HG03064 (cell line): ENCODE data around the gene PAPPA2.
"Not testable (repeated sequence)": the region's sequence is repeated elsewhere in the genome, so short reads cannot be mapped to it uniquely, and the experiment has no call there.

ENCODE experiments used
- ATAC-seq: cut with Tn5 transposase; IDR thresholded peaks from one replicate; pipeline ENCODE4 v1.9.1; 2021; ENCODE audit warnings: low read depth; ENCODE audit not compliant: unreplicated experiment

PAPPA2 gene

DNA sequence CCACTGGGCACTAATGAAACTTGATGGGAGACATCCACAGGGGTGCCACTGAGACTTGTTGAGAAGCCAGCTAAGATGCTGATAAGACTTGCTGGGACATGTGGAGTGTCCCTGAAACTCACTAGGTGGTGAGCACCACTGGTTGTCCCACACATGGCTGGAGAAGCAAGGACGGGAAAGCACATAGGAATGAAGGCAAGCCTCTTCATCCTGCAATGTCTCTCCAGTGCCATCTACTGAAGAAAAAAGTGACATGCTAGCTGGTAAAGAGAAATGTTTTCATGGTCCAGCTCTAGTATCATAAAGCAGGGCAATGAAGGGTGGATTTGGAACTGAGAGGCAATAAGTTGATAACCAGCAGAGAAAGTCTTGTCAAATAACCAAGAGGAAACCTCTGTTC is 283.0 kb downstream of the PAPPA2 start:
- ATAC-seq = no peak

DNA sequence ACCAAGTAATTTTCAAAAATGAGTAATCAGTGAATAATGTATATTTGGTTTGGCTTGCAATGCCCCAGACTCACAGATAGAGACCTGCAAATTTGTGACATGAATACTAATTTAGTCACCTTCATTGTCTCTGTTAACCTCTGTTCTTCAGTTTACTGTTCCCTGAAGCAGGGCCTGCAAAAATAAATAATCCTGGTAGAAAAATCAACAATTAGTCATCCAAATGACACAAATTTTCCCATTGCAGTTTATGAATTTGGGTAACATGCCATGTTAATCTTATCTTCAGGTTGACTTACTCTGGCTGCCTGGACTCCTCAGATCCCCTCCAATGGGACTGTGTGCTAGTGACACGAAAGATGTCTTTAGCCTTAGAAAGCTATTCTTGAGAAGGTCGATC is 289.5 kb downstream of the PAPPA2 start:
- ATAC-seq = no peak

- no peak for ATAC-seq
Observed at GRCh38 chr1:176754676-176755075, 291.7 kb downstream of the PAPPA2 start.

DNA sequence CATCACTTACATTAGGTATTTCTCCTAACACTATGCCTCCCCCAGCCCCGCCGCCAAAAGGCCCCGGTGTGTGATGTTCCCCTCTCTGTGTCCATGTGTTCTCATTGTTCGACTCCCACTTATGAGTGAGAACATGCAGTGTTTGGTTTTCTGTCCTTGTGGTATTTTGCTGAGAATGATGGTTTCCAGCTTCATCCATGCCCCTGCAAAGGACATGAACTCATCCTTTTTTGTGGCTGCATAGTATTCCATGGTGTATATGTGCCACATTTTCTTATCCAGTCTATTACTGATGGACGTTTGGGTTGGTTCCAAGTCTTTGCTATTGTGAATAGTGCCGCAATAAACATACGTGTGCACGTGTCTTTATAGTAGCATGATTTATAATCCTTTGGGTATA is 293.8 kb downstream of the PAPPA2 start:
- ATAC-seq = not testable (repeated sequence)

DNA sequence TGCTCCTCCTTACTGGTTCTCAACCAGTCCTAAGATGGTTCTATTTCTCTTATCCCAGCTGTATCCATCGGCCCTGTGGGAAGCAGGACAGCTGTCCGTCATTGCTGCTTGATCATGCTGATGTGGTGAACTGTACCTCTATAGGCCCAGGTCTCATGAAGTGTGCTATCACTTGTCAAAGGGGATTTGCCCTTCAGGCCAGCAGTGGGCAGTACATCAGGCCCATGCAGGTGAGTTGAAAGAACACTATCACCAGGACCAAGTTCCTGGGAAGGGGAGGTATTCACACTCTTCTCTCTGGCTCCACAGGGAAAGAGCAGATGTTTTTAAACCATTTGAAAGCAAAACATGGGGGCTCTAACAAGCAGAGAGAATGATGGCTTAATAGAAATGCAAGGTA is 302.6 kb downstream of the PAPPA2 start:
- ATAC-seq = no peak

DNA sequence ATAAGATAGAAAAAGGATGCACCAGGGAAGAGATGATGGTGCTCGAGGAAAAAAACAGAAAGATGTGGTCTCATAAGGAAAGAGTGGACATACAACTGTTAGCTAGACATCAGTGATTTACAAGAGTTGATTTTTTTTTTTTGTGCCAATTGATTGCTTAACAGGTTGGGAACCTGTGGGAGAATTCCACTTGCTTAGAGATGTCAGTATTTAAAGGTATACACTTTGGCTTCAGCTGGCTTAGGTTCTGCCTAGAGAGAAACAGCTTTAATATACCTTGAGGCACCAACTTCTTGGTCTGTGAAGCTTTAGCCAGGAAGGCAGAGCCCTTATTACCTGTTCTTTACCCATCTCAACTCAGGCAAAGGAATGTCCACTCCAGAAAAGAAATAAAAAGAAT is 303.8 kb downstream of the PAPPA2 start:
- ATAC-seq = no peak

- no peak for ATAC-seq
Observed at GRCh38 chr1:176767714-176768136, 304.8 kb downstream of the PAPPA2 start.

- ATAC-seq = no peak
Observed at GRCh38 chr1:176768532-176768931, 305.6 kb downstream of the PAPPA2 start.

DNA sequence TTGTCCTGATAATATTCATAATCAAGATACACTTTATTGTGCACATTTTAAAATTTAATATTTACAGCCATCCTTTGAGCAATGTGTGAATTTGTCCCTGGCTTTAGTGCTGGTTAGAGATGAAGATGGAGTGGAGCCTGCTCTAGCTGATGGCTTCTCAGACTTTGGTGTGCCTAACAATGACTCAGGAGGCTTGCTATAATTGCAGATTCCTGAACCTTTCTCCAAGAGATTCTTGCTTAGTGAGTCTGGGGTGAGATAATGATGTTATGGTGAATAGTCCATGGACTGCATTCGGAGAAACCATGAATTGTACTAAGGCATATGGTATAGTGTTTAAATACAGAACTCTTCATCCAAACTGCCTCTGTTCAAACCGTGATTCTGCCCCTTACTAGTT is 307.1 kb downstream of the PAPPA2 start:
- no peak for ATAC-seq

DNA sequence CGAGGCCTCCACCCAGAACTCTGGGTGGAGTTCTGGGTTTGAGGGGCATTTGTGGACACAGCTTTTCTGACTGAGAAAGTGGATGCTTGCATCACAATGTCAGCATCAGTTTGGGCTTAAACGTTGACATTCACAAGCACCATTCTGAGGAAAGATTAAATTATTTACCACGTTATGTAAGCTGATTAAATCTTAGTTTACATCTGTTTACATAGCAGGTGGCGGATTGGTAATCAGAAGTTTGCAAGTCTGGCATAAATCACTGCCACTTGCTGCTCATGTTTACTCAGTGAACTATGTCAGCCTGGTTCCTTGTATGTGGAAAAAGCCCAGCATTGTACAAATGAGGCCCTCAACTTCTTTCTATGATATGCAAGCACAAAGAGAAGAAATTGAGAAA is 310.1 kb downstream of the PAPPA2 start:
- ATAC-seq = no peak

DNA sequence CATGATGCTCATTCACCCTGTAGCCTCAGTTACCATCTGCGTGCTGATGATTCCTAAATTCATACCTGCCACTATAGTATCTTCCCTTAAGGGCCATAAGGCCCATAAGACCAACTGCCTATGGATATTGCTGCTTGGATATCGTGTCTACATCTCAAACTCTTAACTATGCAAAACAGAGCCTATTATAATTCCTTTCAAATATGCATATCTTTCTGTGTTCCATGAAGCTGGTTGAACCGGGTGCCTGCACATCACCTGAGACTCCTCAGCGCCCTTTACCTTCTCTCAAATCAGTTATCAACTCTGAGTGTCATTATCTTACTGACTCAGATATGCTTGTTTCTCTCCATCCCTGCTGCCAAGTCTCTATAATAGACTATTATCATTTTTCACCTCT is 311.2 kb downstream of the PAPPA2 start:
- no peak for ATAC-seq

- no peak for ATAC-seq
Observed at GRCh38 chr1:176775378-176775777, 312.4 kb downstream of the PAPPA2 start.

DNA sequence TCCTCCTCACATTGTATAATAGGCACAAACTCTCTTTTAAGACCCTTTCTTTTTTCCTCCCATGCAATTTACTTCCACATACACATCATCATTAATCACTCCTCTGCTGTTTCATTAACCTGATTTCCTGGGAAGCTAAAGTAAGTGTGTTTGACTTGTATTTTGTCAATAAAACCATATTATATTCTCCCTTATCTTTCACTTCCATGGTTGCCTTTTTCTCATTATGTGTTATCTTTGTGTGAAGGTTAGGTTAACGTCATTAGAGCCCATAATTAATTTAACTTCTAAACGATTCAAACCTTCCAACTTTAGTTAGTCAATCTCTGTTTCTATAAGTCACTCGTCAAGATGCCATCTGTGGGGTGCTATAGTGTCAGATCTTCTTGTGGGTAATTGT is 313.0 kb downstream of the PAPPA2 start:
- no peak for ATAC-seq

DNA sequence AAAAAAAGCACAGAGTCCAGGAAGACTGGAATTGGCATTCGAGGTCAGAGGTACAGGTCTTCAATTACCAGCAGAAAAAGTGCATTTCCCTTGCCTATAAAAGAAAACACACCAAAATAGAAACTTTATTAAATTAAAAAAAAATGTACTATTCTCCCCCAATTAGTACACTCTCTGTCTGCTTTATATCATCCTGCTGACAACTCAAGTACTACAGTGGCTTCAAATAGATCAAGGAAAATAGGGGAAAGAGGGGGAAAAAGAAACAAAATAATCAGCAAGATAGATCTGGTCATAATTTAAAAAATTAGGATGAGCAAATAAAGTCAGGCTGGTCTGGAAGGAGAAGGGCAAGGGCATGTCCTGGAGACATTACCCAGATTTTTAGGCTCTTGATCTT is 315.1 kb downstream of the PAPPA2 start:
- ATAC-seq = no peak

DNA sequence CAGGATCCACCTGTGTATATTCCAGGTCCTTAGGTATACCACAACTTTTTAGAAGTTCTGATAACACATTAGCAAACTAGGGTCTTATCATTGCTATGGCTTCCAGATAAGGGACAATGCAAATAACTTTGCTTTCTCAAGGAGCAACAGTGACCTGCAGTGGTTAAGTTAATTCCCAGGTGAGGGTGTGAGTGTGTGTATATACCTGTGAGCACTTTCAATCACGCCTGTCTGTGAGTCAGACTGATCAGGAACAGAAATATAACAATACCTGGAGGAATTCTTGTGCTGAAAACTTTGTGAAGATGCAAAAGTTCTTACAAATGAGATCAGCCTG is 317.0 kb downstream of the PAPPA2 start:
- no peak for ATAC-seq

DNA sequence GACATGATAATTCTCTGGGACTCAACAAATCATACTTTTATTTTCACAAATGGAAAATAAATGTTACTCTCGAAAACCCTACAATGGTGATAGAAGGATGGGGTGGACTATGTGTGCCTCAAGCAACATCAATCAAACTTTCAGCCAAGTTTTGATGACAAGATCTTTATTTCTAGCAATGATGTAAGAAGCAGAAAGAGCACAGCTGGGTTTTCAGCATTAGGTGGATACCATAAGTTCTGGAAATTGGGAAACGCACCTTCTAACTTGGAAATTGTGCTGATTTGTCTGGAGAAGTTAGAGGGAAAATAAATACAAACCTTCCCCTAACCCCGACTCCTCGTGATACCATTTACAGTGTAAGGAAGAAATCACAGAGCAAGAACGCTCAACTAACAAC is 320.3 kb downstream of the PAPPA2 start:
- ATAC-seq = no peak

DNA sequence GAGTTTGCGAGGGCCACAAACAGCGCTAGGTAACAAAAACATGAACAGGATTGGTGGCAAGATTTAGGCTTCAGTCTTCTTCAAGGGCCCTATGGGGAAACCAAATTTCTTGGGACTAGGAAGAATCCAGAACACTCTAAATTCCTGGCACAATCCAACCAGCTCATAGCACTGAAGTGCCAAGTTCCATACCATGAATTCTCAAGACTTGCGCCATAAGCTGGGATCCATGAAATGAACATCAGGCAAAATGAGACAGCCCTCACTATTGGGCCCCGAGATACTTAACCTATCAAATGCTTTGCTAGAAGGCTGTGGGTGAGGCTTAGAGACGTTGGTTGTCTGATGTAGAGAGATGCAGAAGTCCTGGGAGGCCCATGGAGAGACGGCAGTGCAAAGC is 322.1 kb downstream of the PAPPA2 start:
- ATAC-seq = no peak

DNA sequence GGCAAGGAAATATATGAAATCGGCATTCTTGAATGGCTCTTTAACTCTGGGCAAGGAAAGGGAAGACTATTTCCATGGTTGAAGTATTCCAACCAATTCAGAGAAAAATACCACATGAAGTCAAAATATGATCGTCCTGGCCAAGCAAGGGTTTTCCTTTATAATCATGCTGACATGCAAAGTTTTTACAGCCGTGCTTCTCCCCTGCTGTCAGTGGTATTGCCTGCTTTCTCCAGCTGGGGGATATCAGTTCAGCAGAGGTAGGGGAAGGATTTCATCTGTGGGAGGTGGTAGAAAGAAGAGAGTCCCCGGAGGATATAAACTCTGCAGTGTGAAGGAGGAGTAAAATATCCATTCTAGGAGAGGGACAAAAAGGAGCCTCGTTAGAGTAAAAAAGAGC is 322.8 kb downstream of the PAPPA2 start:
- no peak for ATAC-seq

DNA sequence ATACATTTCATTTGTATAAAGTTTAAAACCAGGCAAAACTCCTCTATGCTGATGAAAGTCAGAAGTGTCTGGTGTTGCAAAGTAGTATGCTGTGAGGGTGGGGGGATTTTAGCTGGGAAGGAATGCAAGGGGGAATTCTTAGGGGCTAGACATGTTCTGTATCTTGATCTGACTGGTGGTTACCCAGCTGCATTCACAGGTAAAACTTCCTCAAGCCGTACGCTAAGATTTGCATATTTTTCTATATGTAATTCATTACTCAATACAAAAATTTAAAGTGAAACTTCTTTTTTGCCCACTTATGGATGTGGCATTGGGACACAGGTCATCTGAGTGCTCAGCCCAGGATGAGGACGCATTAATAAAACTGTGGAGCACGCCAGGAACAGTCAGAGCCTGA is 323.3 kb downstream of the PAPPA2 start:
- ATAC-seq = no peak

GRCh38 chr1:176789571-176790090 is 326.7 kb downstream of the PAPPA2 start:
- no peak for ATAC-seq

GRCh38 chr1:176790786-176791185 is 327.8 kb downstream of the PAPPA2 start:
- no peak for ATAC-seq

DNA sequence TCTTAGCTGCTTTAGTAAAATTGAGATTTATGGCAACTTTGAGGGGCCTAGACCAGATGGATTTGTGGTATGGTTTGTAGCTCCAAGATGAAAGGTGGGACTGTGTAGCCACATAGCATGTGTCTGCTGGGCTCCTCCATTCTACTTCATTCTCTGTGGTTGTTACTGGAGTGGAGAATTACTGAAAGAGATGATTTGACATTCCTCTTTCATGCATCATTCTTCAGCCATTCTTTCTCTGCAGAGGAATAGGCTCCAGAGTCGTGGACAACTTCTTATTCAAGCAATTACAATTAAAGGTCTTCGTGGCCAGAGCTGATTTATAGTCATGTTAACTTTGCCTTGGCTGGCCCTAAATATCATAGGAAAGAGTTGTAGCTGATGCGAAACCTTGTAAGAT is 328.9 kb downstream of the PAPPA2 start:
- no peak for ATAC-seq

DNA sequence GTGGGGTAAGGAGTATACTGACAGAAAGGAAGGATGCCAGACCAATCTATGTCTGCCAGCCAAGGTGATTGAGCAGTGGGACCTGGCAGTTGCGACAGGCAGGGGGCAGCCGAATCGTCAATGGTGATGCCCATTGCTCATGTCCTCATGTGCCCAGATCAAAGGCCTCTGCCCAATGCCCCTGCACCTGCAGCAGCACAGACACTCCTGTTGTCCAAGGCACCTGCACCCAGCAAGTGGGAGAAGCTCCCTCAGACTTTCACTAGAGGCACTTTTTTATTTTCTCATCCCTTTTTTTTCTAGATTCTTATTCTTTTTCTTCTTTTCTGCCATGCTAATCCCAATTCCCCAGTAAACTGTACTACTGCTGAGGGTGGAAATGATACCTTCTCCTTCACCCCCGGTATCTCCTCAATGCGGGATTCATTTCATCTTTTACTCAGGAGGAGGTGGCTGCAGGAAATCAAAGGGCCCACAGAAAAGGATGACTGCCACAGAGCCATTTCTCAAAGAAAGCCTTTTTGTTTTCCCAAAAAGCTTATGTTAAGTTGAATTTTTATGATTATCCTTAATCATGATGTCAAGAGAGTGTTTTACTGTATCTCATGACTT is 332.0 kb downstream of the PAPPA2 start:
- ATAC-seq = no peak
